H9 (cell line): ENCODE data around the gene CLTCL1. TPM values are rescaled to one million over a fixed set of nuclear protein-coding genes. Genes with fewer than 3 reads are reported as not detected.

Source experiments
- DNase-seq: peaks from one replicate; pipeline ENCODE4 v3.0.0-alpha.2; 2017
- H2AFZ ChIP-seq: one replicate; pipeline ENCODE4 v1.6.1; 2013; ENCODE audit warnings: mild to moderate bottlenecking, low read length, control low read depth, moderate library complexity
- H2AK5ac ChIP-seq: 2 replicates; pipeline ENCODE4 v1.6.1; 2013; ENCODE audit warnings: low read length, control low read depth, mixed read lengths; ENCODE audit not compliant: insufficient read length
- H2BK120ac ChIP-seq: one replicate; pipeline ENCODE4 v1.6.1; 2013; ENCODE audit warnings: low read depth, mild to moderate bottlenecking, low read length, control low read depth, inconsistent platforms; ENCODE audit not compliant: poor library complexity, severe bottlenecking
- H2BK12ac ChIP-seq: 2 replicates; pipeline ENCODE4 v1.6.1; 2013; ENCODE audit warnings: low read length, control low read depth, mixed read lengths, low read depth; ENCODE audit not compliant: insufficient read length
- H2BK15ac ChIP-seq: 2 replicates; pipeline ENCODE4 v1.6.1; 2013; ENCODE audit warnings: low read depth, low read length, control low read depth
- H2BK20ac ChIP-seq: one replicate; pipeline ENCODE4 v1.6.1; 2013; ENCODE audit warnings: low read depth, mild to moderate bottlenecking, low read length, control low read depth, inconsistent platforms; ENCODE audit not compliant: poor library complexity, severe bottlenecking
- H2BK5ac ChIP-seq: 2 replicates; pipeline ENCODE4 v1.6.1; 2013; ENCODE audit warnings: low read length, control low read depth, mixed read lengths; ENCODE audit not compliant: insufficient read length
- H3K14ac ChIP-seq: 2 replicates; pipeline ENCODE4 v1.6.1; 2013; ENCODE audit warnings: low read length, control low read depth; ENCODE audit not compliant: insufficient read depth
- H3K18ac ChIP-seq: 2 replicates; pipeline ENCODE4 v1.6.1; 2013; ENCODE audit warnings: low read depth, mild to moderate bottlenecking, mixed read lengths, low read length, control low read depth; ENCODE audit not compliant: insufficient read length
- H3K23ac ChIP-seq: 2 replicates; pipeline ENCODE4 v1.6.1; 2013; ENCODE audit warnings: low read length, control low read depth, mixed read lengths, low read depth; ENCODE audit not compliant: insufficient read length
- H3K23me2 ChIP-seq: 2 replicates; pipeline ENCODE4 v1.6.1; 2013; ENCODE audit warnings: low read depth, mild to moderate bottlenecking, mixed read lengths, low read length, control low read depth; ENCODE audit not compliant: insufficient read length, poor library complexity, severe bottlenecking
- H3K27ac ChIP-seq: 2 replicates; pipeline ENCODE4 v1.5.1; 2013; ENCODE audit warnings: low read length, control low read depth, mixed read lengths, low read depth; ENCODE audit not compliant: insufficient read length
- H3K27me3 ChIP-seq: 2 replicates; pipeline ENCODE4 v1.6.1; 2013; ENCODE audit warnings: low read length, control low read depth, inconsistent platforms; ENCODE audit not compliant: insufficient read depth
- H3K4ac ChIP-seq: 2 replicates; pipeline ENCODE4 v1.6.1; 2013; ENCODE audit warnings: low read depth, mild to moderate bottlenecking, control low read depth, inconsistent platforms, low read length, moderate library complexity
- H3K4me1 ChIP-seq: 2 replicates; pipeline ENCODE4 v1.6.1; 2013; ENCODE audit warnings: low read length, control low read depth, inconsistent platforms; ENCODE audit not compliant: insufficient read depth
- H3K4me2 ChIP-seq: 2 replicates; pipeline ENCODE4 v1.6.1; 2013; ENCODE audit warnings: low read length, control low read depth, mixed read lengths; ENCODE audit not compliant: insufficient read length, insufficient read depth
- H3K56ac ChIP-seq: 2 replicates; pipeline ENCODE4 v1.6.1; 2013; ENCODE audit warnings: low read depth, mild to moderate bottlenecking, mixed read lengths, low read length, control low read depth; ENCODE audit not compliant: insufficient read length
- H3K79me1 ChIP-seq: 2 replicates; pipeline ENCODE4 v1.6.1; 2013; ENCODE audit warnings: low read depth, mild to moderate bottlenecking, moderate library complexity, low read length, control low read depth, inconsistent platforms; ENCODE audit not compliant: insufficient read depth, poor library complexity, severe bottlenecking
- H3K79me2 ChIP-seq: 2 replicates; pipeline ENCODE4 v1.6.1; 2013; ENCODE audit warnings: low read length, control low read depth, inconsistent platforms; ENCODE audit not compliant: insufficient read depth
- H3K9ac ChIP-seq: 2 replicates; pipeline ENCODE4 v1.6.1; 2013; ENCODE audit warnings: low read length, control low read depth, mixed read lengths; ENCODE audit not compliant: insufficient read length; ENCODE audit errors: extremely low read depth
- H3K9me3 ChIP-seq: one replicate; pipeline ENCODE4 v1.6.1; 2013; ENCODE audit warnings: low read depth, low read length, inconsistent platforms; ENCODE audit not compliant: control insufficient read depth
- H3T11ph ChIP-seq: one replicate; pipeline ENCODE4 v1.6.1; 2013; ENCODE audit warnings: mild to moderate bottlenecking, low read length, control low read depth, inconsistent platforms
- H4K20me1 ChIP-seq: one replicate; pipeline ENCODE4 v1.6.1; 2013; ENCODE audit not compliant: control insufficient read depth, insufficient read length, insufficient read depth
- H4K5ac ChIP-seq: 2 replicates; pipeline ENCODE4 v1.6.1; 2013; ENCODE audit warnings: low read depth, mild to moderate bottlenecking, mixed read lengths, low read length, control low read depth; ENCODE audit not compliant: insufficient read length
- H4K8ac ChIP-seq: replicated peaks from 2 replicates; pipeline ENCODE4 v1.6.1; 2013; ENCODE audit warnings: low read length, control low read depth, mixed read lengths, low read depth; ENCODE audit not compliant: insufficient read length
- H4K91ac ChIP-seq: 2 replicates; pipeline ENCODE4 v1.6.1; 2013; ENCODE audit warnings: low read depth, mild to moderate bottlenecking, moderate library complexity, mixed read lengths, low read length, control low read depth; ENCODE audit not compliant: insufficient read length
- H3K27ac Mint-ChIP-seq, 3 experiments: 2 replicates in 2 of 3; 3 replicates in 1 of 3; pipeline ENCODE4 v1.8.0; 2020 to 2021; ENCODE audit warnings: mixed read lengths in 3 of 3, mild to moderate bottlenecking in 1 of 3, moderate library complexity in 1 of 3
- H3K27me3 Mint-ChIP-seq: 2 replicates; pipeline ENCODE4 v1.8.0; 2021; ENCODE audit warnings: low read depth, mild to moderate bottlenecking, moderate library complexity, mixed read lengths
- H3K36me3 Mint-ChIP-seq, 3 experiments: 2 replicates in 2 of 3; 3 replicates in 1 of 3; pipeline ENCODE4 v1.8.0; 2020 to 2021; ENCODE audit warnings: low read depth in 3 of 3, mixed read lengths in 3 of 3; ENCODE audit not compliant: insufficient read depth in 1 of 3
- H3K4me1 Mint-ChIP-seq, 2 experiments: 2 replicates each; pipeline ENCODE4 v1.8.0; 2020; ENCODE audit warnings: mixed read lengths in 2 of 2
- H3K4me3 Mint-ChIP-seq, 2 experiments: 2 replicates in 1 of 2; 3 replicates in 1 of 2; pipeline ENCODE4 v1.8.0; 2020 to 2021; ENCODE audit warnings: mild to moderate bottlenecking in 2 of 2, mixed read lengths in 2 of 2, moderate library complexity in 1 of 2
- H3K9me3 Mint-ChIP-seq, 2 experiments: 2 replicates in 1 of 2; 3 replicates in 1 of 2; pipeline ENCODE4 v1.8.0; 2020; ENCODE audit warnings: mild to moderate bottlenecking in 2 of 2, mixed read lengths in 2 of 2, moderate library complexity in 1 of 2
- WGBS: extraction: QIAGEN DNeasy Blood & Tissue Kit; methylation state at CpG from one replicate; pipeline ENCODE4 v1.1.7; 2013; ENCODE audit warnings: missing lambda C conversion rate, low lambda C conversion rate, mixed read lengths; ENCODE audit not compliant: insufficient read length; ENCODE audit errors: extremely low coverage; 5-methylcytosine and 5-hydroxymethylcytosine counted together
- total RNA-seq: library from RNA; stranded (reverse); gene quantifications from 2 replicates; pipeline ENCODE4 v1.2.1, GENCODE V29; 2021
- TF ChIP-seq, protein P1 (sequence below): fragments of 200-600 bp; sonication (generic); conservative IDR thresholded peaks from 3 replicates; pipeline ENCODE4 v1.8.0; 2021; ENCODE audit warnings: antibody characterized with exemption, mild to moderate bottlenecking

Gene CLTCL1
- total RNA-seq, 1 experiment from 2014 or later = 11.1 TPM

DNA sequence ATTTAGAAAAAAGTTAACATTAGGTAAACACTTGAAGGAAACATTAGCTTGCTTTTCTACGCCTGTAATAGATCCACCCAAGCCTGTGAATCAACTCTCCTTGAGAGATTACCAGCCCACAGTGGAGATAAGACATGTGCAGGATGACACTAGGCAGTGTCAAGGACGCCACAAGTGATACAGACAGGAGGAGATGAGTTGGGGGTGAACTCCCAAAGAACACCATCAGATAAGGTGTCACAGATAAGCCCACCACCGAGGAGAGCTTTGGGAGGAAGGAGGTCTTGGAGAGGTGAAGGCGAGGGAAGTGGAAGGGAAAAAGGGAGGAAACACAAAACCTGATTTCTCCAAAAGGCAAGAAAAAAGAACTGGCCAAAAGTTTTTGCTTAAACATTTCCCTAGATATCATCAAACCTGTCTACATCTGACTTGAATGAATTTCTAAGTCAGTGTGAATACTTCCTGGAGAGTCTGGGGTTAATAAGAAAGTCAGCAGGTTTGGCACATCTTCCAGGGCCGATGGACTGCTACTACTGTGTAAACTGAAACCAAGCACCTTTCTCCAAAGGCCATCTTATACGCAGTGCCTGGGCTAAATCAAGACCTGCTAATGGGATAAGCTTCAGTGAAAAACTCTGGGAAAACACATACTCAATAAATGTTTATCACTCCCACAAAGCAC lies 15.5 kb downstream of the CLTCL1 start:
- no peak overlapping the region for H3K23ac ChIP-seq
- Mint-ChIP-seq H3K4me3 (peak overlapping the region in 1 of 2 experiments; percentile 39; a peak in 1 of 5 replicates), H3K27me3 (no peaks in the 10 kb centered on the region), H3K9me3 (no peaks in the 10 kb centered on the region), H3K27ac (peak overlapping the region; percentile 7 to 76 (median 36); a peak in 4 of 7 replicates), H3K4me1 (peaks cover 17 to 22% of the 10 kb centered on the region in 2 experiments), H3K36me3 (peaks cover 0 to 6% (median 2%) of the 10 kb centered on the region in 3 experiments; a peak in 4 of 7 replicates)
- no peak overlapping the region for H3K4ac ChIP-seq
- no peaks in the 10 kb centered on the region for H3K4me1 ChIP-seq
- no peak overlapping the region for H2AK5ac ChIP-seq
- H3K4me2 ChIP-seq = no peak overlapping the region
- no CpG with 5 or more reads among the region's 6 CpGs for WGBS
- H3K9ac ChIP-seq = no peak overlapping the region
- H3K79me1 ChIP-seq = no peaks in the 10 kb centered on the region
- no peak overlapping the region for H2AFZ ChIP-seq
- H2BK12ac ChIP-seq = no peak overlapping the region
- H3K56ac ChIP-seq = no peak overlapping the region
- TF ChIP-seq, protein P1, sequence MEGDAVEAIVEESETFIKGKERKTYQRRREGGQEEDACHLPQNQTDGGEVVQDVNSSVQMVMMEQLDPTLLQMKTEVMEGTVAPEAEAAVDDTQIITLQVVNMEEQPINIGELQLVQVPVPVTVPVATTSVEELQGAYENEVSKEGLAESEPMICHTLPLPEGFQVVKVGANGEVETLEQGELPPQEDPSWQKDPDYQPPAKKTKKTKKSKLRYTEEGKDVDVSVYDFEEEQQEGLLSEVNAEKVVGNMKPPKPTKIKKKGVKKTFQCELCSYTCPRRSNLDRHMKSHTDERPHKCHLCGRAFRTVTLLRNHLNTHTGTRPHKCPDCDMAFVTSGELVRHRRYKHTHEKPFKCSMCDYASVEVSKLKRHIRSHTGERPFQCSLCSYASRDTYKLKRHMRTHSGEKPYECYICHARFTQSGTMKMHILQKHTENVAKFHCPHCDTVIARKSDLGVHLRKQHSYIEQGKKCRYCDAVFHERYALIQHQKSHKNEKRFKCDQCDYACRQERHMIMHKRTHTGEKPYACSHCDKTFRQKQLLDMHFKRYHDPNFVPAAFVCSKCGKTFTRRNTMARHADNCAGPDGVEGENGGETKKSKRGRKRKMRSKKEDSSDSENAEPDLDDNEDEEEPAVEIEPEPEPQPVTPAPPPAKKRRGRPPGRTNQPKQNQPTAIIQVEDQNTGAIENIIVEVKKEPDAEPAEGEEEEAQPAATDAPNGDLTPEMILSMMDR = no peak
- no peak overlapping the region for H2BK5ac ChIP-seq
- H4K8ac ChIP-seq = no peak overlapping the region
- no peak overlapping the region for H3T11ph ChIP-seq
- no peaks in the 10 kb centered on the region for H4K20me1 ChIP-seq
- DNase-seq = no peak
- no peak overlapping the region for H3K27ac ChIP-seq
- H3K27me3 ChIP-seq = no peaks in the 10 kb centered on the region
- no peak overlapping the region for H4K91ac ChIP-seq
- H3K79me2 ChIP-seq = 0 out of 2 replicates have a peak, but pooled peaks cover 2% of the 10 kb centered on the region
- H3K18ac ChIP-seq = no peak overlapping the region
- H3K9me3 ChIP-seq = no peaks in the 10 kb centered on the region
- no peak overlapping the region for H3K14ac ChIP-seq
- no peak overlapping the region for H2BK120ac ChIP-seq
- no peak overlapping the region for H2BK15ac ChIP-seq
- H4K5ac ChIP-seq = no peak overlapping the region
- no peaks in the 10 kb centered on the region for H3K23me2 ChIP-seq
- H2BK20ac ChIP-seq = no peak overlapping the region
